ENCODE results near the gene ANKRD65. TPM values are rescaled to one million over a fixed set of nuclear protein-coding genes. Genes with fewer than 3 reads are reported as not detected.
A peak's percentile ranks its signal among the peaks of the same experiment; 100 is the strongest.

ANKRD65 gene
- total RNA-seq, 1 experiment from 2014 or later = 0.18 TPM

DNA sequence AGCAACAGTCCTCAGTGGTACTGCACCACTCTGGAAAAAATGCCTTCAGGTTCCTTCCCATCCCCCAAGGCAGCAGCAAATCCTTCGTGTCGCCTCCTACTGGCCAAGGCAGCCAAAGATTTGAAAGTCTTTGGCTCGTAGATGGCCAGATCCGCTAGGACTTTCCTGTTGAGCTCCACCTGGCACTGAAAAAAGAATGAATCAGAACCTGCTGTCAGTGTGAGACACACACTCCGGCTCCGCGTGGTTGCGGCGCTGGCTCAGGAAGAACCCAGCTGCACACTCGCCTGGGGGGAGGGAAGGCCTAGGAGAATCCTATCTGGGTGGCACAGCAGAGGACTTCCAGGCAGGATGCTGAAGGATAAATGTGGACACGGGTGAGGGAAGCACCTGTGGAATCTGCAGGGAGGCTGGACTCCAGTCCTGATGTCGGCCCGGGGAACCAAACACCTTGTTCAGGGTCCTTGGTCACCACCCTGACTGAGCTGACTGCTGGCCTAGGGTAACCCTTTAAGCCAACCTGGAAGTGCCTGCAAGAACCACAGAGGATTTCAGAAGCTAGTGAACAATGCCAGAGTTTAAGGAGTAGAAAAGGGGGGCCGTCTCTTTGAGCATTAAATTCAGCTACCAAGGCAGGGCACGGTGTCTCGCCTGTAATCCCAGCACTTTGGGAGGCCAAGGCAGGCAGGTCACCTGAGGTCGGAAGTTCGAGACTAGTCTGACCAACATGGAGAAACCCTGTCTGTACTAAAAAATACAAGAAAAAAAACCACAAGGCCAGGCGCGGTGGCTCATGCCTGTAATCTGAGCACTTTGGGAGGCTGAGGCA, 18.8 kb downstream of the ANKRD65 start:
- H3K4me1 ChIP-seq (ENCODE audit: insufficient read depth, low read length) = peaks cover 38% of the 10 kb centered on the region
- no peak for TF ChIP-seq EZH2phosphoT487 (IDR thresholded peaks at IDR 0.05; ENCODE audit: borderline replicate concordance, low read length)
- TF ChIP-seq, protein P1, sequence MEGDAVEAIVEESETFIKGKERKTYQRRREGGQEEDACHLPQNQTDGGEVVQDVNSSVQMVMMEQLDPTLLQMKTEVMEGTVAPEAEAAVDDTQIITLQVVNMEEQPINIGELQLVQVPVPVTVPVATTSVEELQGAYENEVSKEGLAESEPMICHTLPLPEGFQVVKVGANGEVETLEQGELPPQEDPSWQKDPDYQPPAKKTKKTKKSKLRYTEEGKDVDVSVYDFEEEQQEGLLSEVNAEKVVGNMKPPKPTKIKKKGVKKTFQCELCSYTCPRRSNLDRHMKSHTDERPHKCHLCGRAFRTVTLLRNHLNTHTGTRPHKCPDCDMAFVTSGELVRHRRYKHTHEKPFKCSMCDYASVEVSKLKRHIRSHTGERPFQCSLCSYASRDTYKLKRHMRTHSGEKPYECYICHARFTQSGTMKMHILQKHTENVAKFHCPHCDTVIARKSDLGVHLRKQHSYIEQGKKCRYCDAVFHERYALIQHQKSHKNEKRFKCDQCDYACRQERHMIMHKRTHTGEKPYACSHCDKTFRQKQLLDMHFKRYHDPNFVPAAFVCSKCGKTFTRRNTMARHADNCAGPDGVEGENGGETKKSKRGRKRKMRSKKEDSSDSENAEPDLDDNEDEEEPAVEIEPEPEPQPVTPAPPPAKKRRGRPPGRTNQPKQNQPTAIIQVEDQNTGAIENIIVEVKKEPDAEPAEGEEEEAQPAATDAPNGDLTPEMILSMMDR (conservative IDR thresholded peaks at IDR 0.05; ENCODE audit: low read depth, low read length) = peak; percentile 97
- ATAC-seq = peak; percentile 37
- H3K4me2 ChIP-seq (ENCODE audit: low read length) = peak overlapping the region; percentile 92; the same call in 1 of the 2 replicates
- no peak overlapping the region for H3K4me3 ChIP-seq (ENCODE audit: low read length)
- no peak overlapping the region for H2AFZ ChIP-seq (ENCODE audit: low read length)
- no peaks in the 10 kb centered on the region for H3K9me2 ChIP-seq (replicated peaks; ENCODE audit: low read length)
- H3K79me2 ChIP-seq (ENCODE audit: low read length) = peaks cover 82% of the 10 kb centered on the region
- intact Hi-C loops (cut with micrococcal nuclease) = no loop called here
- H3K27ac ChIP-seq (ENCODE audit: low read length) = peak overlapping the region; percentile 11
- no peaks in the 10 kb centered on the region for H3K27me3 ChIP-seq (ENCODE audit: low read length)
- H3K36me3 ChIP-seq (ENCODE audit: low read depth, low read length) = peaks cover 43% of the 10 kb centered on the region
- ChIA-PET CTCF (interaction anchor here (0.6 to 1.0 kb wide), 6 partner anchors 18 to 102 kb away, joined by 3 to 11 read pairs (median 4); partner anchors contain the start of gene AURKAIP1), POLR2A (ENCODE audit: unreplicated experiment) (interaction anchor here (0.6 kb wide), 2 partner anchors 27 kb away, joined by 3 read pairs; partner anchors contain the start of gene AURKAIP1)
- peak; percentile 95 for DNase-seq
- H3K9me3 ChIP-seq (ENCODE audit: low read length) = no peaks in the 10 kb centered on the region
- no TSS peak for BruUV-seq (replicated peaks)
- H4K20me1 ChIP-seq (ENCODE audit: low read length) = no peaks in the 10 kb centered on the region
- H3F3A ChIP-seq (ENCODE audit: low read length, unreplicated experiment) = peaks cover 4% of the 10 kb centered on the region
- H3K9ac ChIP-seq (ENCODE audit: low read length) = no peak overlapping the region

DNA sequence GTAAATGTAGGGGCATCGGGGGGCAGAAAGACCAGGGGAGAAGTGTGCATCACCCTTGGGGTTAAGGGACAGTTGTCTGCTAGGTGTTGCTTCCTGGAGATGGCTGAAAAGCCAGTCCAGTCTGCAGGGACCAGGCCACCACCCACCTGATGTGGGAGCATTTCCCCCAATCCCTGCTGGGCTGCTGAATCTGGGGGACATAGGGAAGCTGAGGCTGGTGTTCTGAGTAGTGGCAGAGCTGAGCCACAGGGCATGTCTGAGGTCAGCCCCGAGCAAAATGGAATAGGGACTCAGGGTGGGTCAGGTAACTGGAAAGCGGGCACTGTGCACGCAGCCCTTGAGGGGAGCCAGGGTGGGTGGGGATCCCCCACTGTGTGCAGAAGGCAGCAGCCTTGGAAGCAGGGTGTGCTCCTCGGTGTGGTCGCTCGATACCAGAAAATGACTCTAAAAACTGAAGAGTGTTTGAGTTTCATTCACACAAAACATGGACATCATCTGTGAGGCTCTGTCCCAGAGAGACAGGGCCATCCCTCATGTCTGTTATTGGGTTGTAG, 19.5 kb downstream of the ANKRD65 start:
- peak overlapping the region; percentile 92 for H3K4me2 ChIP-seq (ENCODE audit: low read length)
- H3K79me2 ChIP-seq (ENCODE audit: low read length) = peaks cover 82% of the 10 kb centered on the region
- ATAC-seq (no peak), DNase-seq (no peak)
- peak overlapping the region; percentile 94; the same call in 1 of the 2 replicates for H3K4me3 ChIP-seq (ENCODE audit: low read length)
- CTCF ChIA-PET = interaction anchor here (1.0 kb wide), 2 partner anchors 39 to 53 kb away, joined by 4 to 11 read pairs; no protein-coding TSS in a partner anchor
- no peaks in the 10 kb centered on the region for H3K9me2 ChIP-seq (replicated peaks; ENCODE audit: low read length)
- H3K9ac ChIP-seq (ENCODE audit: low read length) = no peak overlapping the region
- intact Hi-C loops (cut with micrococcal nuclease) = no loop called here
- no peak for TF ChIP-seq EZH2 (IDR thresholded peaks at IDR 0.05; ENCODE audit: low read length, unreplicated experiment)
- TF ChIP-seq, protein P1 (conservative IDR thresholded peaks at IDR 0.05; ENCODE audit: low read depth, low read length) = no peak
- TF ChIP-seq EZH2phosphoT487 (IDR thresholded peaks at IDR 0.05; ENCODE audit: borderline replicate concordance, low read length) = no peak
- H3K27me3 ChIP-seq (ENCODE audit: low read length) = no peaks in the 10 kb centered on the region
- H2AFZ ChIP-seq (ENCODE audit: low read length) = no peak overlapping the region
- peaks cover 41% of the 10 kb centered on the region for H3K4me1 ChIP-seq (ENCODE audit: insufficient read depth, low read length)
- H3K27ac ChIP-seq (ENCODE audit: low read length) = no peak overlapping the region
- BruUV-seq (replicated peaks) = no TSS peak
- peaks cover 4% of the 10 kb centered on the region for H3F3A ChIP-seq (ENCODE audit: low read length, unreplicated experiment)
- POLR2A ChIA-PET (ENCODE audit: unreplicated experiment) = interaction anchor here (0.6 kb wide), 1 partner anchor 26 kb away, joined by 3 read pairs; the partner anchor contains the start of gene AURKAIP1
- H3K36me3 ChIP-seq (ENCODE audit: low read depth, low read length) = peaks cover 47% of the 10 kb centered on the region
- no peaks in the 10 kb centered on the region for H4K20me1 ChIP-seq (ENCODE audit: low read length)
- H3K9me3 ChIP-seq (ENCODE audit: low read length) = no peaks in the 10 kb centered on the region
